Measurements from ENCODE around the gene BBS9. TPM values are rescaled to one million over a fixed set of nuclear protein-coding genes. Genes with fewer than 3 reads are reported as not detected.

Gene BBS9
- total RNA-seq, 4 donors from 2014 or later: 11.2 to 34.5 (median 20.4) TPM

- H3K4me3 ChIP-seq: no peak overlapping the region
- no peaks in the 10 kb centered on the region for H3K27me3 ChIP-seq
- no peak for ATAC-seq
- WGBS, 2 donors (ENCODE audit: low coverage in 1 of 2): 96 to 98% methylated on average over 4 of the region's 4 CpGs
- H3K4me1 ChIP-seq: no peaks in the 10 kb centered on the region
- no peak for TF ChIP-seq POLR2AphosphoS5 (IDR thresholded peaks at IDR 0.05)
- TF ChIP-seq EP300 (IDR thresholded peaks at IDR 0.05): no peak
- TF ChIP-seq CTCF (IDR thresholded peaks at IDR 0.05): no peak
- TF ChIP-seq POLR2A (IDR thresholded peaks at IDR 0.05): no peak
- H3K9me3 ChIP-seq: no peaks in the 10 kb centered on the region
- H3K27ac ChIP-seq: no peak overlapping the region
- H3K36me3 ChIP-seq: no peaks in the 10 kb centered on the region
Measured at GRCh38 chr7:33646891-33647391, 517.6 kb downstream of the BBS9 start.

GRCh38 chr7:33649476-33650441, 520.4 kb downstream of the BBS9 start:
- no peaks in the 10 kb centered on the region for H3K36me3 ChIP-seq
- no peaks in the 10 kb centered on the region for H3K9me3 ChIP-seq
- H3K27ac ChIP-seq: no peak overlapping the region
- no peak for TF ChIP-seq POLR2A (IDR thresholded peaks at IDR 0.05)
- no peak for TF ChIP-seq CTCF (IDR thresholded peaks at IDR 0.05)
- TF ChIP-seq POLR2AphosphoS5 (IDR thresholded peaks at IDR 0.05): no peak
- no peaks in the 10 kb centered on the region for H3K4me1 ChIP-seq
- H3K27me3 ChIP-seq: no peaks in the 10 kb centered on the region
- H3K4me3 ChIP-seq: no peak overlapping the region
- ATAC-seq: no peak
- 77 to 98% methylated on average over 6 to 7 of the region's 7 CpGs for whole genome bisulfite sequencing, 2 donors (ENCODE audit: low coverage in 1 of 2)

- H3K27me3 ChIP-seq: no peaks in the 10 kb centered on the region
- no peak overlapping the region for H3K4me3 ChIP-seq
- no peaks in the 10 kb centered on the region for H3K4me1 ChIP-seq
- no peaks in the 10 kb centered on the region for H3K9me3 ChIP-seq
- no peaks in the 10 kb centered on the region for H3K36me3 ChIP-seq
- WGBS, 2 donors (ENCODE audit: low coverage in 1 of 2): 86 to 91% methylated on average over 3 of the region's 3 CpGs
- H3K27ac ChIP-seq: no peak overlapping the region
- no peak for ATAC-seq
- TF ChIP-seq POLR2AphosphoS5 (IDR thresholded peaks at IDR 0.05) (no peak), CTCF (IDR thresholded peaks at IDR 0.05) (no peak), EP300 (IDR thresholded peaks at IDR 0.05) (no peak), POLR2A (IDR thresholded peaks at IDR 0.05) (no peak)
Measured at GRCh38 chr7:33650828-33651227, 521.5 kb downstream of the BBS9 start.

- 74 to 92% methylated on average over 2 to 3 of the region's 3 CpGs for WGBS, 2 donors (ENCODE audit: low coverage in 1 of 2)
- no peak overlapping the region for H3K4me3 ChIP-seq
- ATAC-seq: no peak
Measured at GRCh38 chr7:33651998-33652515, 522.7 kb downstream of the BBS9 start.

More at GRCh38 chr7:33651998-33652515, 522.7 kb downstream of the BBS9 start:
- H3K27ac ChIP-seq: no peak overlapping the region
- TF ChIP-seq POLR2AphosphoS5 (IDR thresholded peaks at IDR 0.05) (no peak), POLR2A (IDR thresholded peaks at IDR 0.05) (no peak), EP300 (IDR thresholded peaks at IDR 0.05) (no peak), CTCF (IDR thresholded peaks at IDR 0.05) (no peak)
- H3K4me1 ChIP-seq: no peaks in the 10 kb centered on the region
- no peaks in the 10 kb centered on the region for H3K27me3 ChIP-seq
- no peaks in the 10 kb centered on the region for H3K9me3 ChIP-seq
- H3K36me3 ChIP-seq: no peaks in the 10 kb centered on the region

Data from gastroesophageal sphincter (tissue), 4 donors.